Esophagus squamous epithelium (tissue), 4 donors: ENCODE measurements around the gene ZC3H8.

Source experiments
- POLR2A ChIP-seq, 4 donors: fragments of 450-650 bp; IDR thresholded peaks; one replicate each; pipeline ENCODE4 v1.6.1; 2017; ENCODE audit warnings: antibody characterized with exemption in 4 of 4, mild to moderate bottlenecking in 4 of 4, moderate library complexity in 3 of 4
- TF ChIP-seq, protein P1 (sequence below), 6 experiments: fragments of 450-650 bp in 4 of 6; fragments of 200-600 bp in 2 of 6; sonication (generic) in 2 of 6; IDR thresholded peaks; one replicate each; pipeline ENCODE4 v1.5.1; 2016 to 2019; ENCODE audit warnings: antibody characterized with exemption in 6 of 6, mild to moderate bottlenecking in 4 of 6, moderate library complexity in 4 of 6

DNA sequence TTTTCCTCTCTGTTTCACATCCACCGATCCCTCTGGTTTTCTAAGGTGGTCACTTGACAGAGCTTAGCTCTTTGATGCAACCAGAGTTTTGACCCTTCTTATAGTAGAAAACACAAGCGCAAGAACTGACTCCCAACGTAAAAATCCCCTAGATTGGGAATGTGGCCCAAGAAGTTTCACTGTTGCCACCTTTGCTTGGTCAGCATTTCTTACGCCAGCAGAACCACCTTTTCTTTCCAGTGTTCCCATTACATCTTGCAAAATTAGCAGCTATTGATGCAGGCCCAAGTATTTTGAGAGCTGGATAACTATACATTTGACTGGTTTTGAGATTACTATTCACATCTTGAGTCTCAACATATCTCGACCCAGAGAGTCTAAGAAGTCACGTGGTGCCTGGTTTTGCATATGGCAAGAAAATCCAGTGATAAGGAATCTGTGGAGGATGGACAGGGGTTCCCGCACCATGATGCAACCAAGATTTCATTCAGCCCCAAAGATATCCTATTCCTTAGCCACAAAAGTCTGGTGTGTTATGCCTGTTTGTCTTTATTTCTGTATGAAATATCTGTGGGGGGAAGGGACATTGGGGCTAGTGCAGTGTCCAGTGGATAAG, 78.8 kb downstream of the ZC3H8 start:
- no peak for TF ChIP-seq POLR2A (IDR thresholded peaks at IDR 0.05)
- TF ChIP-seq, protein P1, sequence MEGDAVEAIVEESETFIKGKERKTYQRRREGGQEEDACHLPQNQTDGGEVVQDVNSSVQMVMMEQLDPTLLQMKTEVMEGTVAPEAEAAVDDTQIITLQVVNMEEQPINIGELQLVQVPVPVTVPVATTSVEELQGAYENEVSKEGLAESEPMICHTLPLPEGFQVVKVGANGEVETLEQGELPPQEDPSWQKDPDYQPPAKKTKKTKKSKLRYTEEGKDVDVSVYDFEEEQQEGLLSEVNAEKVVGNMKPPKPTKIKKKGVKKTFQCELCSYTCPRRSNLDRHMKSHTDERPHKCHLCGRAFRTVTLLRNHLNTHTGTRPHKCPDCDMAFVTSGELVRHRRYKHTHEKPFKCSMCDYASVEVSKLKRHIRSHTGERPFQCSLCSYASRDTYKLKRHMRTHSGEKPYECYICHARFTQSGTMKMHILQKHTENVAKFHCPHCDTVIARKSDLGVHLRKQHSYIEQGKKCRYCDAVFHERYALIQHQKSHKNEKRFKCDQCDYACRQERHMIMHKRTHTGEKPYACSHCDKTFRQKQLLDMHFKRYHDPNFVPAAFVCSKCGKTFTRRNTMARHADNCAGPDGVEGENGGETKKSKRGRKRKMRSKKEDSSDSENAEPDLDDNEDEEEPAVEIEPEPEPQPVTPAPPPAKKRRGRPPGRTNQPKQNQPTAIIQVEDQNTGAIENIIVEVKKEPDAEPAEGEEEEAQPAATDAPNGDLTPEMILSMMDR (IDR thresholded peaks at IDR 0.05), result no peak
